GM18505 (cell line): Measurements from ENCODE around the gene MAP7.
"Not testable (repeated sequence)": the region's sequence is repeated elsewhere in the genome, so short reads cannot be mapped to it uniquely, and the experiment has no call there.

ENCODE experiments used
- ATAC-seq: cut with Tn5 transposase; IDR thresholded peaks from one replicate; pipeline ENCODE4 v1.9.1; 2021; ENCODE audit not compliant: unreplicated experiment
- POLR2A ChIP-seq: IDR thresholded peaks from 4 replicates; pipeline ENCODE4 v1.6.1; 2011; ENCODE audit warnings: borderline replicate concordance; ENCODE audit not compliant: insufficient read depth, insufficient read length; ENCODE audit errors: extremely low read depth

The MAP7 gene

DNA sequence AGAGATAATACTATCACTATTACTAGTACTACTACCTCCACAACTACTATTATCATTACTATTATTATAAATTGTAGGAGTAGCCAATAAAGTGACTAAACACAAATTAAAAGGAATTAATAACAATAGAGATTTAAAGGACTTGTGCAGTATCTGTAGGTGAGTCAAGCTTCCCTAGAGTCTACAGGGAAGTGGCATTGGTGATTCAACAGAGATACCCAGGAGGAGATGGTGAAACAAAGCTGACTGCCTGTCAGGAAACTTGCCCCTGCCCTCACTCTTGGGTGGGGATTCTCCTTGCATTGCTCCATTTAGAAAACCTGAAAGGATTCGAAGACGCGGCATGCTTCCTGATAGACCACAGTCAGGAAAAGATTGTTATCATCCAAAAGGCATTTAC, 237.2 kb downstream of the MAP7 start:
- TF ChIP-seq POLR2A: no peak
- no peak for ATAC-seq

DNA sequence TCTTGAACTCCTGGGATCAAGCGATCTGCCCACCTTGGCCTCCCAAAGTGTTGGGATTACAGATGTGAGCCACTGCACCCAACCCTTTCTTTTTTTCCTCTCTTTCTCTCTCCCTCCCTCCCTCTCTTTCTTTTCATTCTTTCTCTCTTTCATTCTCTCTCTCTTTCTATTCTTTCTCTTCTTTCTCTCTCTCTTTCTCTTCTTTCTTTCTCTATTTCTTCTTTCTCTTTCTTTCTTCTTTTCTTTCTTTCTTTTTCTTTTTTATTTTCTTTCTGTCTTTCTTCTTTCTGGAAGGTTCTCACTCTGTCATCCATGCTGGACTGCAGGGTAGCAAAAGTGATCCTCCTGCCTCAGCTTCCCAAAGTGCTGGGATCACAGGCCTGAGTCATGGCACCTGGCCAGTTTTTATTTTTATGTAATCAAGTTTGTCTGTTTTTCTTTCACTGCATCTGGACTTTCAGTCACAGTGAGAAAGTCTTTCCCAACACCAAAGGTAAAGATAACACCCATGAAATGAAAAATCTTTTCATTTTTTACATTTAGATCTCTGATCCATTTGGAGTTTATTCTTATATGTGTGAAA, 240.4 kb downstream of the MAP7 start:
- TF ChIP-seq POLR2A: no peak
- no peak for ATAC-seq

DNA sequence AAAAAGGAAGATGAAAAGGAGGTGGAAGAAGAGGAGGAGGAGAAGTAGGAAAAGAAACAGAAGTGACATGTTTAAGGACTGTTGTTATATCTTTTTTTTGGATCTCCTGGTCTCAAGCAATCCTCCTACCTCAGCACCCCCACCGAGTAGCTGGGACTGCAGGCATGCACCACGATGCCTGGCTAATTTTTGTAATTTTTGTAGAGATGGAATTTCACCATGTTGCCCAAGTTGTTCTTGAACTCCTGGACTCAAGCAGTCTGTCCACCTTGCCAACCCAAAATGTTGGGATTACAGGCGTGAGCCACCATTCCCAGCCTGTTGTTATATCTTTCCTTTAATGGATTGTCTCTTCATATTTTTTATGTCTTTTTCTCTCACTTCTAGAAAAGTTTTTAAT, 241.1 kb downstream of the MAP7 start:
- ATAC-seq: no peak
- TF ChIP-seq POLR2A: no peak

DNA sequence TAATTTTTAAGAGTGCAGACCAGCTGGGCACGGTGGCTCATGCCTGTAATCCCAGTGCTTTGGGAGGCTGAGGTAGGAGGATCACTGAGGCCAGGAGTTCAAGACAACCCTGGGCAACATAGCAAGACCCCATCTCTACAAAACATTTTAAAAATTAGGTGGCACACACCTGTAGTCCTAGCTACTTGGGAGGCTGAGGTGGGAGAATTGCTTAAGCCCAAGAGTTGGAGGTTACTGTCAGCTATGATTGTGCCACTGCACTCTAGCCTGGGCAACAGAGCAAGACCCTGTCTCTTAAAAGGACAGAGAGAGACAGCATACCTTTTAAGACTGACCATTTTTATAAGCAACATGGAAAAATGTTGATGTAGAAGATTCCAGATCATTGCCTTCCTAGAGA, 241.8 kb downstream of the MAP7 start:
- ATAC-seq: not testable (repeated sequence)

DNA sequence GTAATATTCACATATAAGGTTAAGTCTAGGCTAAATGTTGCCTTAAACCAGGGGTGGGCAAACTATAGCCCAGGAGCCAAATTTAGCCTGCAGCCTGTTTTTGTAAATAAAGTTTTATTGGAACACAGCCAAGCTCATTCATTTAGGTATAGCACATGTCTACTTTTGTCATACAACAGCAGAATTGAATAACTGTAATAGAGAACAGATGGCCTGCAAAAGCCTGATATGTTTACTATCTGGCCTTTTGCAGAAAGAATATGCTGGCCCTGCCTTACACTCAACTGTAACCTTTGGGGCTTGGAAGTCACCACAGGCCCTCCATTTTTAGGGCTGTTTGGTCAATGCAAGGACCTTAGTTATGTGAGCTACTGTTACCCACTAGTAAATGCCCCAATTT, 242.9 kb downstream of the MAP7 start:
- no peak for TF ChIP-seq POLR2A
- no peak for ATAC-seq

DNA sequence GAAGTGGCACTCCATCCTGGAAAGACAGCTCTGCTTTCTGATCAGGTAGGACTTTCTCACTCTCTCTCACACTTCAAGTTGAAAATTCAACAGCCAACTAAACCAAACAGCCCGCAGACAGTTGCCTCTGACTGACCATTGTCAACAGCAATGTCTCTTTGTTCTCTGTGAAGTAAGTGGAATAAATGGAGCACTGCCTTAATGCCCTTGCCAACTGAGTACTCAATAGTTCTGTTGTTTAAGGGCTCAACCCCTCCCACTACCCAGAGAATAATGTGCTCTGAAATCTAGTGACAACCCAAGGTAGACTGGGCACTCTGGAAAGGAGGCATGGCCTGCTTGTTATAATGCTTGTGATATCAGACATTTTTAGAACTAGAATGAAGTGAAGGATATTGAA, 243.8 kb downstream of the MAP7 start:
- no peak for TF ChIP-seq POLR2A
- ATAC-seq: no peak

DNA sequence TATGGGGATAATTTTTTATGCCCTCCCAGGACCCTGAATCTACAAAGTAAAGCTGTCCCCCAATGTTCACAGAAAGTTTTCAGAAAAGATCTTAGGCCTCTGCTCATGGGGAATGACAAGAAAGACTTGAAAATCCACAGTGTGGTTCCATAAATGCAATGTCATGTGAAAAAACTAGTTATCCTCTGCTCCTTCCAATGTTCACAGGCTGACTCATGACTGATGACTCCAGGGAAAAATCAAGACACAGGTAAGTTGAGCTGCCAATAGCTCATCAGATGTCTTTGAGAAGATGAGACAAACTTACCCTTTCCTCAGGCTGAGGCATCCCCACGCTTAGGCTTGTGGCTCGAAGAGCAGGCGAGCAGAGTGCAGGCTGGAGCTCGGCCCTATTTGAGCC, 245.8 kb downstream of the MAP7 start:
- no peak for ATAC-seq
- no peak for TF ChIP-seq POLR2A

DNA sequence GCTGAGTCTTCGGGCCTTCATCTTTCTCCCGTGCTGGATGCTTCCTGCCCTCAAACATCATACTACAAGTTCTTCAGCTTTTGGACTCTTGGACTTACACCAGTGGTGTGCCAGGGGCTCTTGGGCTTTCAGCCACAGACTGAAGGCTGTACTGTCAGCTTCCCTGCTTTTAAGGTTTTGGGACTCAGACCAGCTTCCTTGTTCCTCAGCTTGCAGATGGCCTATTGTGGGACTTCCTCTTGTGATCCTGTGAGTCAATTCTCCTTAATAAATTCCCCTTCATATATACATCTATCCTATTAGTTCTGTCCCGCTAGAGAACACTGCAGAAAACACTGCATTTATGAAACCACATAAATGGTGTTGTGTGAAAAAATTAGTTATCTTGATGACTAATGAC, 246.7 kb downstream of the MAP7 start:
- no peak for ATAC-seq
- no peak for TF ChIP-seq POLR2A

DNA sequence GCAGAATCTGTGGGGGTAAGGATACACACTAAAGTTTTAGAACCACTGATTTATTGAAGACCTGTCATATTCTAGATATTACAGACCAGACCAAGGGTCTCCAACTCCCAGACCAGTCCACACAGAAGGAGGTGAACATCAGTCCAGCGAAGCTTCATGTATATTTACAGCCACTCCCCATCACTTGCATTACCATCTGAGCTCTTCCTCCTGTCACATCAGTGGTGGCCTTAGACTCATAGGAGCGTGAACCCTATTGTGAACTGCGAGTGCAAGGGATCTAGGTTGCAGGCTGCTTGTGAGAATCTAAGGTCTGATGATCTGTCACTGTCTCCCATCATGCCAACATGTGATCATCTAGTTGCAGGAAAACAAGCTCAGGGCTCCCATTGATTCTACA, 255.6 kb downstream of the MAP7 start:
- no peak for ATAC-seq
- TF ChIP-seq POLR2A: no peak
